ENCODE data around the gene LMNB1. TPM values are rescaled to one million over a fixed set of nuclear protein-coding genes. Genes with fewer than 3 reads are reported as not detected.
A peak's percentile ranks its signal among the peaks of the same experiment; 100 is the strongest.
"Not testable (repeated sequence)": the region's sequence is repeated elsewhere in the genome, so short reads cannot be mapped to it uniquely, and the experiment has no call there.

The LMNB1 gene
- total RNA-seq = 37.5 TPM

GRCh38 chr5:126776499-126777256 is at the start of gene LMNB1:
TSS of gene LMNB1 (plus strand) at chr5:126777136. CDS start at chr5:126777509, 373 bp downstream.
- peak; percentile 88 for DNase-seq

DNA sequence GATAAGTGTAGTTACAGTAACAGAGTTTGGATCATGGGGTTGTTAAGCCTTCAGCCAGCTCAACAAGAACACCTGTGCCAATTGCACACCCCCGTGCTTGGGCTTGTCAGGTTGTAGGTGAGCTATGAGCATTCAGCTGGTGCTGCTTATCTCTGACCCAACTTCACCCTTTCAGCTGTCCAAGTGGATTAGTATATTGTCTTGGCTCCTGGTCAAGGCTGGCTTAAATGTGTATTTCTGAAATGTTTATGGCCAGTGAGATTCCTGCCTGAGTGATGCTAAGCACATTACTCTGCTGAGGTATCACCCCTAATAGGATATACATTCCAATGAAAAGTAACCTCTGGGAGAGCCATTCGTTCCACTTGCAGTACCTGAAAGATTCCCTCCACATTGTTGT is 44.2 kb upstream of the LMNB1 start:
- DNase-seq = no peak

DNA sequence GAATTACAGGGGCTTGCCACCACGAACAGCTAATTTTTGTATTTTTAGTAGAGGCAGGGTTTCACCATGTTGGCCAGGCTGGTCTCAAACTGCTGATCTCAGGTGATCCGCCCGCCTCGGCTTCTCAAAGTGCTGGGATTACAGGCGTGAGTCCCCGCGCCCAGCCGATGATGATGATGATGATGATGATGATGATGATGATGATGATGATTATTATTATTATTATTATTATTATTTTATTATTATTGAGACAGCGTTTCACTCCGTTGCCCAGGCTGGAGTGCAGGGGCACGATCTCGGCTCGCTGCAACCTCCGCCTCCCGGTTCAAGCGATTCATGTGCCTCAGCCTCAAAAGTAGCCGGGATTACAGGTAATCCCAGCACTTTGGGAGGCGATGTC is 42.4 kb upstream of the LMNB1 start:
- DNase-seq = not testable (repeated sequence)

GRCh38 chr5:126736141-126736540 is 40.8 kb upstream of the LMNB1 start:
- DNase-seq = no peak

DNA sequence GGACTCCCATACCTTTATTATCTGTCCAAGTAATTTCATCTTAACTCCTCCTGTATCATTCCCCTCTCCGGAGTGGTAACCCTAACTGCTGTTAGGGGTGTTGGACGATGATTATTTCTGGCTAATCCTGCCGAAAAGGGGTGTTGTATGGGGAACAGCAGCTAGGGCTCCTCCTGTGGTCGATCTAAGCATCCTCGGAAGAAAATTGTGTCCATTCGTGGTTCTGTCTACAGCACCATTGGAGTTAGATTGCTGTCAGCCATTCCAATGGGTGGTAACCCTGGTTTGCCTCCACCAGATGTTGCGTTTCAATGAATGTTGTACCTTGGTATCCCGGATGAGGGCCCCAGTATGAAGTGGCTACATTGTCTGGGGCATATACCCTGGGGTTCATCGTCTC is 35.6 kb upstream of the LMNB1 start:
- no peak for DNase-seq

DNA sequence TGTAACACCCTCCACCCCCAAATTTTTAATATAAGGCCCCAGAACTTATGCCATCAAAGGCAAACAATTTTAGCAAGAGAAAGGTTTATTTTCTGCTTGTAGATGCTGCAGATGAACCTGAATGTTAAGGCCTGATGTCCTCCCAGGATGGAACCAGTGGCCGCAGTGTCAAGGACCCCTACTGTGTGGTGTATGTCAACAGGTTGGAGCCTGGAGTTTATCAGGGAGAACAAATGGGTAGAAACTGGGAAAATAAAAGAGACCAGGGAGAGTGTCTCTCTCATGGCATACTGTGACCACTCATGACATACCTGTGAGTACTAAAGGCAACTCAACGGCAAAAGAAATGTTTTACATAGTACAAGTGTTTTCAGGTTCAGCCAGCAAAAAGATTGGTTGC is 34.5 kb upstream of the LMNB1 start:
- no peak for DNase-seq

- no peak for DNase-seq
Measured at GRCh38 chr5:126744836-126745235, 32.1 kb upstream of the LMNB1 start.

DNA sequence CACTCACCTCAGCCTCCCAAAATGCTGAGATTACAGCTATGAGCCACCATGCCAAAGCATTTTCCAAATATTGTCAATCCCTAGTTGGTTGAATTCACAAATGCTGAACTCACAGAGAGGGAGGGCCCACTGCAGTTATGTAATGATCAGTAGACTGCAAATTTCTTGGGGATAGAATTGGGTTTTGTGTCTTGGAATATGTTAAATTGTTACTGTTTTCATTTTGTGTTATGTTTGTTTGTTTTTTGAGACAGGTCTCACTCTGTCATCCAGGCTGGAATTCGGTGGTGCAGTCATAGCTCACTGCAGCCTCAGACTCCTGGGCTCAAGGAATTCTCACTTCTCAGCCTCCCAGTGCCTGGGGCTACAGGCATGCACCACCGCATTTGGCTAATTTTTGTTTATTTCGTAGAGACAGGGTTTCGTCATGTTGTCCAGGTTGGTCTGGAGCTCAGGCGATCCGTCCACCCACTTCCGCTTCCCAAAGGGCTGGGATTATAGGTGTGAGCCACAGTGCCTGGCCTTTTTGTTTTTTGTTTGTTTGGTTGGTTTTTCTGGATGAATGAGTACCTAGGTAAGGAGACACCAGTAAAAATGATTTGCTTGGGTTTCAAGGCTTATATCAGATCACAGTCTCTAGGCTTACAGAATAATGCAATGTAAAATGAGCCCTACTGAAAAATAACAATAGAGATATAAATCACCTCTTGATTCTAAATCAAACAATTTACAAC is 31.5 kb upstream of the LMNB1 start:
- no peak for DNase-seq

GRCh38 chr5:126746290-126746689 is 30.6 kb upstream of the LMNB1 start:
- no peak for DNase-seq

DNA sequence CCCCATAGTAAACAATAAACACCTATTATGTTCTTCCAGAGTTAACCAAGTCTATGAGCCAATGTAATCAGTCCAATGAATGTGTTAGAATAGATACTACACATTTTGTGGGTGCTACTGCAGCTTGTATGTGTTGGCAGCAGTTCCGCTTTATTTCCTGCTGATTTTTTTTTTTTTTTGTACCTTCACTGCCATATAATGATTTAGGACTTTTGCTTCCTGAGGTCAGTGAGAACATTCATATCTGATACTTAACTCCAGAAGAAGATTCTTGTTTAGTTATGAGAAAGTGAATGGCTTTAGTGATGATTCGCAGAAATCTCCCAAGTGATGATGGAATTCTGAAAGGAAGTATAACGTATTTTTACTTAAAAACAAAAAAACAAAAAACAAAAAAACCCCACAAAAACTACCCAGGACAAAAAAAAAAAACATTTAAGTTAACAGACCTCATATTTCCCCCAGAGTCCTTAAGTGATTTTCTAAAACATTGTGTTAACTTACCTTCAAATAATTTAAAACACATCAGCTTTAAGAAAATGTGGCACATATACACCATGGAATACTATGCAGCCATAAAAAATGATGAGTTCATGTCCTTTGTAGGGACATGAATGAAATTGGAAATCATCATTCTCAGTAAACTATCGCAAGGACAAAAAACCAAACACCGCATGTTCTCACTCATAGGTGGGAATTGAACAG is 24.7 kb upstream of the LMNB1 start:
- no peak for DNase-seq

GRCh38 chr5:126753227-126753626 is 23.7 kb upstream of the LMNB1 start:
- DNase-seq = no peak

DNA sequence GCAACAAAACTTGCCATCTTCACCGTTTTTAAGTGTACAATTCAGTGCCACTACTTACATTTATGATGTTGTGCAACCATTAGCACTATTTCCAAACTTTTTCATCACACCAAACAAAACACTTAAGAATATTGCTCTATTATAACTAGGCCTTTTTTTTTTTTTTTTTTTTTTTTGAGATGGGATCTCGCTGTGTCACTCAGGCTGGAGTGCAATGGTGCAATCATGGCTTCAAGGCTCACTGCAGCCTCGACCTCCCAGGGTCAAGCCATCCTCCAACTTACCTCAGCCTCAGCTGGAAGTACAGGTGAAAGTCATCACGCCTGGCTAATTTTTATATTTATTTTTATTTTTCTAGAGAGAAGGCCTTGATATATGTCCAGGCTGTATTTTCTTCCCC is 22.3 kb upstream of the LMNB1 start:
- DNase-seq = no peak

GRCh38 chr5:126755593-126755992 is 21.3 kb upstream of the LMNB1 start:
- DNase-seq = no peak

DNA sequence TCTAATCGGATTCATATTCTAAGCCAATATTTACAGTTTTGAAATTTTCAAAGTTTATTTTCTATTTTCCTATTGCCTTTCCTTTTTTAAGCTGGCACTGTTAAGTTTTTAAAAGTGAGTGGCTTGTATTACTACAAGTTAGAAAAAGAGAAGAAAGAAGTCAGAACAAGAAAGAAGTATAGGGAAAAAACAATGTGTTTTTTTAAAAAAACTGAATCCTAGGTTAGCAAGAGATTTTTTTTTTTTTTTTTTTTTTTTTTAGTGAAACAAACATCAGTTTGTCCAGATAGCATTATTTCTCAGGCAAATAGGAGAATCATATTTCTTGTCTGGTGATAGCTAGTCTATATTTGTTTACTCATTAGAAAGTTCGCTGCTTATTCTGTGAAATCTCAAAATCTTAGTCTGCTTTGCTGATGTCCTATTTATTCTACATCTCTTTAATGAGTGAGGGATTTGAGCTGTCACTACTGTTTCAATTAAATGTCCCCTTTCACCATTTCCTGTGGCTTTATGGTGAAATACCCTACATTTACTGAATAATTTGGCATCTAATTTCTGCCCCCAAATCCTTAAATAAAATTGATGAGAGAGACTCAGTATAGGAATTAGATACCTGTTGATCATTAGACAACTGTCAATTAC is 19.1 kb upstream of the LMNB1 start:
- no peak for DNase-seq

DNA sequence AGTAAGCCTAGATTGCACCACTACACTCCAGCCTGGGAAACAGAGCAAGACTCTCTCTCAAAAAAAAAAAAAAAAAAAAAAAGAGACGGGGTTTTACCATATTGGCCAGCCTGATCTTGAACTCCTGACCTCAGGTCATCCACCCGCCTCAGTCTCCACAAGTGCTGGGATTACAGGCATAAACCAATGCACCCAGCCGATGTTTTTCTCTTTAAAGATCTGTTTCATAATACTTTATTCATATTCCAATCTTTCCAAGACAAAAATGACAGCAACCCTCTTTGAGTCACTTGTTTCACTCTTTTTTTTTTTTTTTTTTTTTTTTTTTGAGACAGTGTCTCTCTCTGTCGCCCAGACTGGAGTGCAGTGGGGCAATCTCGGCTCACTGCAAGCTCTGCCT is 13.6 kb upstream of the LMNB1 start:
- no peak for DNase-seq

- DNase-seq = no peak
Measured at GRCh38 chr5:126769703-126770102, 7.2 kb upstream of the LMNB1 start.

DNA sequence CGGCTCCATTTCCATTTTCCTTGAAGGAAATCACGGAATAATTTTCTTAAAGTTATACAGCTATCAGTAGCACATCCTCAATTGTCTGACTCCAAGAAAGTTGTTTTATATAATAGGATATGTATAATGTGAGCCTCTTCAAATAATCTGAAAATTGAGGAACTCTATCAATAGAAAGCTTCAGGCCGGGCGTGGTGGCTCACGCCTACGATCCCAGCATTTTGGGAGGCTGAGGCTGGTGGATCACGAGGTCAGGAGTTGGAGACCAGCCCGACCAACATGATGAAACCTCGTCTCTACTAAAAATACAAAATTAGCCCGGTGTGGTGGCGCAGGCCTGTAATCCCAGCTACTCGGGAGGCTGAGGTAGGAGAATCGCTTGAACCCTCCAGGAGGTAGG is 3.4 kb upstream of the LMNB1 start:
- not testable (repeated sequence) for DNase-seq

GRCh38 chr5:126774595-126774994 is 2.3 kb upstream of the LMNB1 start:
- not testable (repeated sequence) for DNase-seq

- peak; percentile 21 for DNase-seq
Measured at GRCh38 chr5:126777257-126777974, 480 bp downstream of the LMNB1 start.

DNA sequence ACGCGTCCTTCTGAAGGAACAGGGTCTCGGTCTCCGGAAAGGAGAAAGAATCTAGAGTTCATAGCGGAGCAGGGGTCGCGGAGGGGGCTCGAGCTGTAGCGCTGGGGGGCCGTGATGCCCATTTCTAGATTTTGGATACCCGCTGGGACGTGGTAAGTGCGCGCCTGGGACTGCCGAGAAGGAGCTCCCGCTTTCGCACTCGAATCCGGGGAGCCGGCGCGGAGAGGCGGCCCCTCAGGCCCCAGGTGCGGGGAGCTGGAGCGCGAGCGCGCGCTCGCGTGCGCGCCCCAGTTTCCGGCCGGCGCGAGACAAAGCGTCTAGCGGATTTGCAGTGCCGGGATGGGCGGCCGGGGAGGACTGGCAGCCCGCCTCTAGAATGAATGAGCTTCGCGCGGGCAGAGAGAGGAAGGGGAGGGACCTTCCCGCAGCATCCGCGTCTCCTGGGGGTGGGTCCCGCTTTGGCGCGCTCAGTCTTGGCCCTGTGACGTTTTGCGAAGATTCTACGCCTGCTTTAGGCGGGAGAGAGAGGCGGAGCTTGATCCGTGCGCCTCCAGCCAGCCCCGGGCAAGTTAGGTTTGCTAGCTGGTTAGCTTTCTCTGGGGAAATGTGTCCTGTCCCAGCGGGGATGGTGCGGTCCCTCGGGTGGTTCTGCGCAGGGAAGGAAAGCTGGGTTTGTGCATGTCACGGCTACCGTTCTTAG is 1.2 kb downstream of the LMNB1 start:
- DNase-seq = peak; percentile 91

GRCh38 chr5:126778675-126779403 is 1.9 kb downstream of the LMNB1 start:
- no peak for DNase-seq
